NCI-H1436 (cell line): Measurements from ENCODE around the gene DNAH9.

Source experiments
- DNase-seq: peaks from one replicate; lab custom pipeline; 2025; lab: John Stamatoyannopoulos, UW

The DNAH9 gene

DNA sequence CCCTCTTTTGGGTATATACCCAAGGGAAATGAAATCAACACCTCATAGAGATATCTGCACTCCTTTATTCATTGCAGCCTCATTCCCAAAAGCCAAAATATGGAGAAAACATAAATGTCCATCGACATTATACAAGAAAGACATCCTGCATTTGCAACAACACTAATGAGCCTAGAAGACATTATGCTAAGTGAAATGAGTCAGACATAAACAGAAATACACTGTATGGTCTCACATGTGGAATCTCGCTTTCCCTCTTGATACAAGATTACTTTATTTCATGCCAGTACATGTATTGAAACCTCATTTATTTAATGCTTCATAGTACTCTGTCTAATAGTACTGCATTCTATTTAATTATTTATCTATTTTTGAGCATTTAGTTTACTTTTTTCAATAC, 241.8 kb downstream of the DNAH9 start:
- no peak for DNase-seq

GRCh38 chr17:11840831-11841230, 242.6 kb downstream of the DNAH9 start:
- DNase-seq, result no peak

DNA sequence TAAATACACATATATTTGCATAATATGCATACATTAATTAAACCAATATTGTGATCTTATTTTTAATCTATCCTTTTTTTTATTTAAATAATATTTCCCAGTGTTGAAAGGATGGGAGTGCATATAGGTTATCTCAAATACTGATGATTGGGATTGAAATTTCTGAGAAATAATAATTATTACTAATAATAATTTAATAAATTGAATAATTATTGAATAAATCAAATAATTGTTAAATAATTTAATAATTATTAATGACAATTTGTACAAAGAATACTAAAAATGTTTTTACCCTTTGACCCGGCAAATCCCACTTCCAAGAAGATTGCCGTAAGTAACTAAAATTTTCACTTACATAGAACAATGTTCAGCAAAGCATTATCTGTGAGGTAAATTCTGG, 250.1 kb downstream of the DNAH9 start:
- DNase-seq, result no peak

GRCh38 chr17:11852231-11852630, 254.0 kb downstream of the DNAH9 start:
- no peak for DNase-seq

DNA sequence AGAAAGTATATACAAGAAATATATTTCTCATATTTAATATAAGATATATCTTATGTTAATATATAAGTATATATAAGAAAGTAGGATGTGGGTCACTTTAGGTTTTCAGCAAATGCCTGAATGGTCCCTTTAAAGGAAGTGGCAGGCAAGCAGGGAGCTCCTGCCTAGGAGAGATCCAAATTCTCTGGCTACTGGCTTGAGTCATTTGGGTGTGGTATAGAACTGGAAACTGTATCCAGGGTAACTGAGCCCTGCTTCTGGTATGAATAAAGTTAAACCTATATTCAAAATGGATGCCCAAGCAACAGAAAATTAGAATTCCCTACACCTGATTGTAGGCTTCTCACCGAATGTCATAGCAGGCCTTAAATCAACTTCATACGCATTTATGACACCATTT, 254.6 kb downstream of the DNAH9 start:
- DNase-seq, result no peak

DNA sequence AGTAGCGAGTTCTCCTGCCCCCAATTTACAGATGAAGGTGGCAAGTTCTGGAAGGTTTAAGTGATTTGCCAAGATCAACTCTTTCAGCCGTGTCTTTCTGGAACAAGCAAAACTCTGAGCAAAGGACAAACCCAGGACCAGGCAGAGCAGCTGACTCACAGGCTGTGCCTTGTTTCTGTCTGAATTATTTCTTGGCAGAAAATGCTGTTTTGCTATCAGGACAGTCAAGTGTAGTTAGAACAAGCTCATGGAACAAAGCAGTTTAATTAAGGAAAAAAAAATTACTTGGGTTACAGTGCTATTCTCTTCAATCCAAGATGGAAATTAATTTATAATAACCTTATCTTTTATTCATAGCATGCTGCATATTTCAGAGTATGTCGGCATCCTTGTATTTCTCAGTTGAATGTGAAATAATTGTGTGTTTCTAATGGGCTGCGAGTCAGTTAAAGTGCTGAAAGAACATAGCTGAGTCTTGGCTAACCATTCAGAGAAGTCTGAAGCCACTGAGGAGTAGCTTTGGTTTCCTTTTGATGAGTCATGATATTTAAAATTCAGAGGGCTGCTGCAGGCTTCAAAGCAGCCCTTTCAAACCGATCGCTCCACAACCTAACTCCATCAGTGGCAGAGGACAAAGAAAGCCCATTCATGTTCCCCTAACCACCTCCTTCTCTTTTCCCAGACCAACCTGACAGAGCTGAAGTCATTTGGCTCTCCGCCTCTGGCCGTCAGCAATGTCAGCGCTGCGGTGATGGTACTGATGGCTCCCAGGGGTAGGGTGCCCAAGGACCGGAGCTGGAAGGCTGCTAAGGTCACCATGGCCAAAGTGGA, 255.3 kb downstream of the DNAH9 start:
- no peak for DNase-seq

- DNase-seq, result no peak
These were observed 257.0 kb downstream of the DNAH9 start for GRCh38 chr17:11855306-11855705.

DNA sequence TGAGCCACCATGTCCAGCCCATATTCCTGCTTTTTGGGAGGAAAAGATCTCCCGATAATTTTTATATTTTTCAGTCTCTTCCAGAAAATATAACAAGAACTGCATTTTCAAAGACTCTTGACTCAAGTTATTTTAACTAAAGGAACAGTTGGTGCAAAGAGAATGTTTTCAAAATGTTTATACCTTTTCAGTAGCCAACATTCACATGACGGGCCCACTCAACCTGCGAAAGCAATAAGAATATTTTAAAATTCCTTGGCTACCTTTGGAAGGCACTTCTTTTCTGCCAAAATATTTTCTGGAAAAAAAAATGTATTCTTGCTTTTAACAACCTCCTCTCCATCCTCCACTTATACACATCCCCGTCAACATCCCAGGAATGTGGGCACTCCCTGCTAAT, 258.7 kb downstream of the DNAH9 start:
- DNase-seq, result no peak

- no peak for DNase-seq
These were observed 271.6 kb downstream of the DNAH9 start for GRCh38 chr17:11869680-11870394.

DNA sequence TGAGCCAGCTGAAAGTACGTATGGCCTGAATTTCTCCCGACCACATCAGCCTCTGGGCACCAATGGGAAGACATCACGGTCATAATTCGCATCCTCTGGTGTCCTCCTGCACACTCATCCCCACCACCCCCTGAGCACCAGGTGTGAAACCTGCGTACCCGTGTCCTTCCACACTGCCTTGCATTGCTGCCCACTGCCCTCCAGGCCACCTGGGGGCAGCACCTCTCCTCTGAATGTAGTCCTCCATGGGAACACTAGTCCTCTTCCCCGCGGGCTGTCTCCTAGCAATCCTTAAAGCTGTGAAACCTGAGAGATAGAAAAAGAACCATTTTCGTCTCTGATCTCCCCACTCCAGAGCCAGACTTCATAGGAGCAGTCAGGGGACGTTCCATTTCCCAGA, 273.5 kb downstream of the DNAH9 start:
- DNase-seq, result no peak

DNA sequence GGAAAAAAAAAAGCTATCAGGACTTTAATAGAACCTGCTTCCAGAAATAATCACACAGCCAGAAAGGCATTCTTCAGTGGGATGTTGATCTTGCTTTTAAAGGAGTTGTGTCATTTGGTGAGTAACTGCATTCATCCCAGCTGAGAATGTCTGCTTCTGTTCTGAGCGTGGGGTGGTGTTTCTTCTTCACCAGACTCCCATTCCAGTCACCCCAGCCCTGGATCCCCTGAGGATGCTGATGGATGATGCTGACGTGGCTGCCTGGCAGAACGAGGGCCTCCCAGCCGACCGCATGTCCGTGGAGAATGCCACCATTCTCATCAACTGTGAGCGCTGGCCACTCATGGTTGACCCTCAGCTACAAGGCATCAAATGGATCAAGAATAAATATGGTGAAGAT, 276.5 kb downstream of the DNAH9 start:
- DNase-seq, result no peak

GRCh38 chr17:11880714-11881113, 282.4 kb downstream of the DNAH9 start:
- no peak for DNase-seq

DNA sequence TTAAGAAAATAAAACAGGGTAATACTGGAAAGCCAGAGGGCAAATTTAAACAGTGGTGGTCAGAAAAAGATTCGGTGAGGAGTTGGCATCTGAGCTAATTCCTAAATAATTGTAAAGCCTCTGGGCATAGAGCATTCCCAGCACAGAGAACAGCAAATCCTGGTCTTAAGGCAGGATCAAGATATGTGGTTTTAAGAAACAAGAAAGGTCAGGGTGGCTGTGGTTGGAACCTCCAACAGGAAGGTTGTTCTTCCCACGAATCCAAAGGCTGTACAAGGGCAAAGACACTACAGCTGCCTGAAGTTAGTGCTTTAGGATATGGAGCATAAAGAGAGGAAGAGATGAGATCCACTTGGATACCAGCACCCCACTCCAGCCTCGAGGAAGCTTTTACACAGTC, 284.4 kb downstream of the DNAH9 start:
- no peak for DNase-seq

DNA sequence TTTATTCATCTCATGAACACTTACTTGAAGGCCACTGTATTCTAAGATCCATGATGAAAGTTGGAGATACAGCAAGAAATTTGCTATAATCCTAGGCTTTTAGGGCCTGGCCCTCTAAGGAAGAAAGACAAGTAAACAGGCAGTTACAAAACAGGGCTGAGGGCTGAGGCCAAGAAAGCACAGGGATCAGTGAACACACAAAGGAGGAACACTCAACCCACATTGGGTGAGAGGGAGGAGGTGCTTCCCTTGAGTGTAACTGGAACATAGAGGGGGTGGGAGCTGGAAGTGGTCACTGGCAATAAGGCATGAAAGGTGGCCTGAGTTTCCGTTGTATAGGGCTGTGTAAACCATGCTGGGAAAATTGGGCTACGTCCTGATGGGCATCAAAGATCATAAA, 286.8 kb downstream of the DNAH9 start:
- DNase-seq, result no peak

DNA sequence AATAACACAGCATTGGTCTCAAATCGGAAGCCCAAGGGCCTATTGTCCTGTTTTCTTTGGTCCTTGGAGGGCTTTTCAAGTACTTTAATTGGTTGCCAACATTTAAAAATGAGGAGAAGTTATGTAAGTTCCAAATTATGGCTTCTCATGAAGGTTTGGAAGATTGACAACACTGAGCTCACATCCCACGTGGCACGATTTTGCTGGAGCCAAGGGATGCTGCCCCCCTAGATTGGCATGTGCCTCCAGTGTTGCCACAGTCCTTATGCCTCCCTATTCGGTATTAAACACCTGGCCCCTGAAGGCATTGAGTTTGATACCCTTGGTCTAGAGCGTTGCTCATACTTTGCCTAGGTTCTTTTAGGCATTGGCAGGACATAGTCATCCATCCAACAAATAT, 291.0 kb downstream of the DNAH9 start:
- DNase-seq, result no peak

DNA sequence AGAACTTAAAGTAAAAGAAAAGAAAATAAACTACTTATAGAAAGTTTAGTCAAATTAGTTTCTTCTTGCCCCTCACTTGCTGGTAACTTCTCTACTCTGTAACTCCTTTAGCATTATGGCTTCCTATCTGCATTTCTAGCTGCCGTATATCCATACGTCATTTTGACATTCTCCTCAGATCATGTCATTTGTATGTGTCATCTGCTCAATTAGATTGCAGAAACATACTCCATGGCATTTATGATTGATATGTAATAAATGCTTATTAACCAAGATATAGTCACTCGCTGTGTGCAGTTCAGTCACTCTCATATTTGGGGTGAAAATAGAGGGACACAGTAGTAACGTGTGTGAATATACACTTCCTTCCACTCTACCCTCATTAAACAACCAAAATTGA, 295.6 kb downstream of the DNAH9 start:
- no peak for DNase-seq

- DNase-seq, result no peak
These were observed 297.9 kb downstream of the DNAH9 start for GRCh38 chr17:11896199-11896598.

- no peak for DNase-seq
These were observed 300.4 kb downstream of the DNAH9 start for GRCh38 chr17:11898526-11899235.

GRCh38 chr17:11899537-11899942, 301.3 kb downstream of the DNAH9 start:
- DNase-seq, result peak; percentile 64

DNA sequence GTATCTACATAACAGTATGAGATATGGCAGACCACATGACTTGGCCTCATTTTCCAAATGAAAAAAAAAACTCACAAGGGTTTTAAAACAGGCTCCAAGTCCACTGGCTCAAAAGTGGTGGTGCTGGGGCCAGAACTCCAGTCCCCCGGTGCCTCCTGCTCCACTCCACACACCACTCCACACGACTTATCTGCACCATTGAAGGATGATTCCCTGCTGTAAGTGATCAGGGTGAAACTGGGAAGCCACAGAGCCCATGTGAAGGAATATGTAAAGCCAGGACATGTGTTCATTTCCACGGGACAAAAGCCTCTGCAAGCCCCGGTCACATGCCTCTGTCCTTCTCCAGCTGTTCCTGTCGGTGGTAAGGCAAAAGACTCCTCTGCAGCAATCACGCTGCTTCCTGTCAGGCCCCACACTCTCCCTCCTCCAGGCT, 301.8 kb downstream of the DNAH9 start:
- no peak for DNase-seq

- DNase-seq, result no peak
These were observed 302.4 kb downstream of the DNAH9 start for GRCh38 chr17:11900655-11901054.

- no peak for DNase-seq
These were observed 303.7 kb downstream of the DNAH9 start for GRCh38 chr17:11901931-11902330.

DNA sequence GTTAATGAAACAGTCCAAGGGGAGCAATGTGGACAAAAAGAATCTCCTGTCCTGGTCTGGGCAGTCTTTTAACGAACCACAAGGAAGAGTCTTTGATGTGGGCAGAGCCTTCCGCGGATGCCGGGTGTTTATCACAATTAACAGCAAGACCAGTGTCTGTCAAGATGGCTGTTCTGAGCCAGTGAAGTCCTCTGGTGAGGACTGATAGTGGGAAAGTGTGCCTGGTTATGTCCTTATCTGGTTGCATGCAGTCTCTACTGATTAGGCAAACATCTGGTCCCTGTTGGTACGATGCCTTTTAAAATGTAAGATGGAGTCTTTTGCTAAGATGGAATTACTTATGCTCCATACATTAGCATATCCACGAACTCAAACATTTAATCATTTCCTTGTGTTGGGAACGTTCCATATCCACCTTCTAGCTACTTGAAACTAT, 310.5 kb downstream of the DNAH9 start:
- DNase-seq, result no peak
